HEK293 (cell line): ENCODE results near the gene RANBP1.
A peak's percentile ranks its signal among the peaks of the same experiment; 100 is the strongest.

Source experiments
- CTCF ChIA-PET: fragments of 350-600 bp; formaldehyde crosslinking; extraction: SDS; loops from one replicate; lab custom pipeline; 2021; ENCODE audit warnings: antibody characterized with exemption; lab: Yijun Ruan, JAX
- POLR2A ChIA-PET: fragments of 300-600 bp; formaldehyde crosslinking; extraction: SDS; loops from one replicate; lab custom pipeline; 2020; ENCODE audit warnings: antibody characterized with exemption, inconsistent platforms; lab: Yijun Ruan, JAX
- H3K27ac ChIP-seq: fragments of 200-500 bp; sonication (Bioruptor generic); 2 replicates; pipeline ENCODE4 v1.5.1; 2014; ENCODE audit warnings: low read depth, low read length, control low read depth, inconsistent platforms; ENCODE audit errors: extremely low read depth
- H3K36me3 ChIP-seq, 2 experiments: fragments of 200-500 bp in 1 of 2; sonication (Bioruptor generic) in 1 of 2; 1 replicate in 1 of 2; 2 replicates in 1 of 2; pipeline ENCODE4 v1.5.1; 2014 to 2017; ENCODE audit warnings: inconsistent platforms in 2 of 2, low read length in 2 of 2; ENCODE audit not compliant: control insufficient read depth in 2 of 2, insufficient read depth in 1 of 2
- H3K4me1 ChIP-seq: fragments of 200-500 bp; sonication (Bioruptor generic); 2 replicates; pipeline ENCODE4 v1.5.1; 2014; ENCODE audit warnings: mild to moderate bottlenecking, low read length, inconsistent platforms; ENCODE audit not compliant: control insufficient read depth, insufficient read depth
- H3K4me3 ChIP-seq: 2 replicates; pipeline ENCODE4 v1.5.1; 2011; ENCODE audit warnings: low read depth, mild to moderate bottlenecking, control low read depth, low read length, moderate library complexity
- H3K9me3 ChIP-seq: fragments of 200-500 bp; sonication (Bioruptor generic); 2 replicates; pipeline ENCODE4 v1.5.1; 2014; ENCODE audit warnings: low read depth, low read length, inconsistent platforms; ENCODE audit not compliant: control insufficient read depth, insufficient read depth
- HOXC10 ChIP-seq: sonication (generic); formaldehyde crosslinking; IDR thresholded peaks from 2 replicates; pipeline ENCODE4 v1.8.1; 2023; ENCODE audit warnings: mild to moderate bottlenecking, missing genetic modification reagents
- MYNN ChIP-seq: fragments of 450-650 bp; formaldehyde crosslinking; IDR thresholded peaks from 2 replicates; pipeline ENCODE4 v1.5.1; 2016; ENCODE audit warnings: missing biosample characterization, missing genetic modification characterization, borderline replicate concordance
- SCRT1 ChIP-seq: fragments of 450-650 bp; formaldehyde crosslinking; IDR thresholded peaks from 2 replicates; pipeline ENCODE4 v1.5.1; 2016; ENCODE audit warnings: missing biosample characterization, missing genetic modification characterization, borderline replicate concordance
- ZBTB20 ChIP-seq: fragments of 450-650 bp; formaldehyde crosslinking; IDR thresholded peaks from 2 replicates; pipeline ENCODE4 v1.5.1; 2016; ENCODE audit warnings: missing biosample characterization, missing genetic modification characterization
- ZEB2 ChIP-seq: fragments of 450-650 bp; formaldehyde crosslinking; IDR thresholded peaks from 2 replicates; pipeline ENCODE4 v1.5.1; 2016; ENCODE audit warnings: missing biosample characterization, missing genetic modification characterization
- ZIC2 ChIP-seq: fragments of 450-650 bp; formaldehyde crosslinking; IDR thresholded peaks from 2 replicates; pipeline ENCODE4 v1.5.1; 2016; ENCODE audit warnings: missing biosample characterization, missing genetic modification characterization
- ZNF16 ChIP-seq: fragments of 450-650 bp; formaldehyde crosslinking; IDR thresholded peaks from 2 replicates; pipeline ENCODE4 v1.5.1; 2016; ENCODE audit warnings: low read depth, missing biosample characterization, missing genetic modification characterization
- ZNF174 ChIP-seq: fragments of 450-650 bp; formaldehyde crosslinking; IDR thresholded peaks from 2 replicates; pipeline ENCODE4 v1.5.0; 2017; ENCODE audit warnings: missing biosample characterization, mild to moderate bottlenecking, missing genetic modification characterization
- ZNF214 ChIP-seq: fragments of 450-650 bp; formaldehyde crosslinking; IDR thresholded peaks from 2 replicates; pipeline ENCODE4 v1.5.1; 2017; ENCODE audit warnings: missing biosample characterization, mild to moderate bottlenecking, missing genetic modification characterization, borderline replicate concordance
- ZNF239 ChIP-seq: fragments of 450-650 bp; formaldehyde crosslinking; IDR thresholded peaks from 2 replicates; pipeline ENCODE4 v1.5.1; 2016; ENCODE audit warnings: missing biosample characterization, missing genetic modification characterization
- ZNF280D ChIP-seq: fragments of 450-650 bp; formaldehyde crosslinking; IDR thresholded peaks from 2 replicates; pipeline ENCODE4 v1.5.1; 2016; ENCODE audit warnings: missing biosample characterization, missing genetic modification characterization
- ZNF335 ChIP-seq: fragments of 450-650 bp; formaldehyde crosslinking; conservative IDR thresholded peaks from 2 replicates; pipeline ENCODE4 v1.5.1; 2016; ENCODE audit warnings: missing biosample characterization, missing genetic modification characterization
- ZNF449 ChIP-seq: fragments of 450-650 bp; formaldehyde crosslinking; IDR thresholded peaks from 2 replicates; pipeline ENCODE4 v1.5.1; 2017; ENCODE audit warnings: missing biosample characterization, mild to moderate bottlenecking, missing genetic modification characterization, moderate library complexity
- ZNF561 ChIP-seq: fragments of 450-650 bp; IDR thresholded peaks from 2 replicates; pipeline ENCODE4 v1.5.1; 2018; ENCODE audit warnings: missing biosample characterization, missing genetic modification characterization, borderline replicate concordance
- ZNF585B ChIP-seq: fragments of 450-650 bp; formaldehyde crosslinking; IDR thresholded peaks from 2 replicates; pipeline ENCODE4 v1.5.1; 2016; ENCODE audit warnings: missing biosample characterization, missing genetic modification characterization
- ZNF596 ChIP-seq: fragments of 450-650 bp; IDR thresholded peaks from 2 replicates; pipeline ENCODE4 v1.5.0; 2018; ENCODE audit warnings: missing biosample characterization, mild to moderate bottlenecking, missing genetic modification characterization, moderate library complexity
- ZNF600 ChIP-seq: fragments of 450-650 bp; formaldehyde crosslinking; IDR thresholded peaks from 2 replicates; pipeline ENCODE4 v1.5.1; 2016; ENCODE audit warnings: missing biosample characterization, missing genetic modification characterization
- ZNF670 ChIP-seq: fragments of 450-650 bp; formaldehyde crosslinking; IDR thresholded peaks from 2 replicates; pipeline ENCODE4 v1.5.1; 2016; ENCODE audit warnings: missing biosample characterization, missing genetic modification characterization, low read depth
- TF ChIP-seq, protein P1 (sequence below): fragments of 450-650 bp; formaldehyde crosslinking; IDR thresholded peaks from 2 replicates; pipeline ENCODE4 v1.5.1; 2016; ENCODE audit warnings: missing biosample characterization, missing genetic modification characterization, low read depth
- TF ChIP-seq, protein P2 (sequence below): fragments of 450-650 bp; formaldehyde crosslinking; IDR thresholded peaks from 2 replicates; pipeline ENCODE4; 2016; ENCODE audit warnings: missing biosample characterization, missing genetic modification characterization

RANBP1 gene

GRCh38 chr22:20111689-20112622, 3.9 kb upstream of the RANBP1 start (continued):
- TF ChIP-seq ZBTB20 (tag by site-specific recombination) (peak; percentile 39; the same call in 1 of the 2 replicates), SCRT1 (tag by site-specific recombination) (peak; percentile 85), ZNF585B (tag by site-specific recombination) (no peak), ZNF335 (no peak), ZNF280D (no peak), ZNF174 (tag by site-specific recombination) (no peak), ZIC2 (tag by site-specific recombination) (peak; percentile 58), MYNN (no peak), ZEB2 (tag by site-specific recombination) (no peak), ZNF214 (tag by site-specific recombination) (no peak), ZNF596 (tag by site-specific recombination) (no peak), ZNF561 (tag by site-specific recombination) (no peak), ZNF670 (tag by site-specific recombination) (no peak), ZNF239 (no peak), ZNF16 (tag by site-specific recombination) (no peak)
- TF ChIP-seq, protein P1, sequence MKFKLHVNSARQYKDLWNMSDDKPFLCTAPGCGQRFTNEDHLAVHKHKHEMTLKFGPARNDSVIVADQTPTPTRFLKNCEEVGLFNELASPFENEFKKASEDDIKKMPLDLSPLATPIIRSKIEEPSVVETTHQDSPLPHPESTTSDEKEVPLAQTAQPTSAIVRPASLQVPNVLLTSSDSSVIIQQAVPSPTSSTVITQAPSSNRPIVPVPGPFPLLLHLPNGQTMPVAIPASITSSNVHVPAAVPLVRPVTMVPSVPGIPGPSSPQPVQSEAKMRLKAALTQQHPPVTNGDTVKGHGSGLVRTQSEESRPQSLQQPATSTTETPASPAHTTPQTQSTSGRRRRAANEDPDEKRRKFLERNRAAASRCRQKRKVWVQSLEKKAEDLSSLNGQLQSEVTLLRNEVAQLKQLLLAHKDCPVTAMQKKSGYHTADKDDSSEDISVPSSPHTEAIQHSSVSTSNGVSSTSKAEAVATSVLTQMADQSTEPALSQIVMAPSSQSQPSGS (tag by site-specific recombination), result no peak
- TF ChIP-seq, protein P2, sequence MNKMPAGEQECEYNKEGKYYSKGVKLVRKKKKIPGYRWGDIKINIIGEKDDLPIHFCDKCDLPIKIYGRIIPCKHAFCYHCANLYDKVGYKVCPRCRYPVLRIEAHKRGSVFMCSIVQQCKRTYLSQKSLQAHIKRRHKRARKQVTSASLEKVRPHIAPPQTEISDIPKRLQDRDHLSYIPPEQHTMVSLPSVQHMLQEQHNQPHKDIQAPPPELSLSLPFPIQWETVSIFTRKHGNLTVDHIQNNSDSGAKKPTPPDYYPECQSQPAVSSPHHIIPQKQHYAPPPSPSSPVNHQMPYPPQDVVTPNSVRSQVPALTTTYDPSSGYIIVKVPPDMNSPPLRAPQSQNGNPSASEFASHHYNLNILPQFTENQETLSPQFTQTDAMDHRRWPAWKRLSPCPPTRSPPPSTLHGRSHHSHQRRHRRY (tag by site-specific recombination), result no peak

DNA sequence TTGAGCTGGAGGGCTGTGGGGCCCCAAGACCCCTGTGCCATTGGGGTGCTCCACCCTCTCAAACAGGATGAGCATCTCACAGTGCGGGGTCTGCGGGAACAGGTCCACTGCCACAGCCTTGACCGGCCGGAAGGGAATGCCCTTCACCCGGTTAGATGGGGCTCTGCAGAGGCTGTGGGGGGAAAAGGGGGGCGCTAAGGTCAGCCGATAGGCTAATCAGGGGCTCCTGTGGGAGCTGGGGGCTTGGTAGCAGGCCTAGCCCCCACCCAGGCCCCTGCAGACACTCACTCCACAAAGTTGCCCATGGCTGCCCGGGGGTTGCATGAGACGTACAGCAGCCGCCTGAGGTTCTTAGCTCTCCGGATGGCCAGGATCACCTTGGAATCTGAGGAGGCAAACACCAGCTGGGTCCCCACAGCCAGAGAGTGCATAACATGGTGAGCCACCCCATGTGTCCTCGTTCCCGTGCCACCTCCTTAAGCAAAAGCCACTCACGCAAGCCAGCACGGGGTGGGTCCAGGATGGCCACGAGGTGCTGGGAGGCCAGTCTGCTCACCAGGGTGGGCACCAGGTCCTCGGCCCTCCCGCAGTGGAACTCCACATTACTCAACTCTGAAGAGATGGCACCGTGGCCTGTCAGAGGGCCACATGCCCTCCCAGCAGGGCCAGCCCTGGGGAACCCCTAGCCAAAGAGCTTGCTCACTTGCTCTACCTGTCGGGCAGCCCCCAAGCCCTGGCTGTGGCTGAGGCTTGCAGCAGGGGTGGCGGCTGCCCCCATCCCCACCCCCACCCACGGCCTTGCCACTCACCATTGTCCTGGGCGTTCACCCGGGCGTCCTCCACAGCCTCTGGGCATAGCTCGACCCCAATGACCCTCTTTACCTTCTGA, 3.0 kb upstream of the RANBP1 start:
- H3K9me3 ChIP-seq, result no peaks in the 10 kb centered on the region
- TF ChIP-seq HOXC10 (CRISPR knock-in tag) (no peak), ZNF280D (no peak), ZNF449 (no peak), ZNF600 (tag by site-specific recombination) (peak; percentile 72)

More for the DNA sequence above, 3.0 kb upstream of the RANBP1 start:
- Histone ChIP-seq H3K27ac (no peak overlapping the region; the same call in 1 of the 2 replicates), H3K4me1 (no peaks in the 10 kb centered on the region), H3K4me3 (no peak overlapping the region), H3K36me3 (peaks cover 0 to 84% of the 10 kb centered on the region in 2 experiments; a peak in 2 of 3 replicates)
- ChIA-PET POLR2A (interaction anchor here (0.5 to 1.5 kb wide), 9 partner anchors 9 to 232 kb away, joined by 3 to 6 read pairs (median 4); no protein-coding TSS in a partner anchor), CTCF (interaction anchor here (0.6 kb wide), 1 partner anchor 172 kb away, joined by 3 read pairs; no protein-coding TSS in a partner anchor)
